ENCODE results near the gene APAF1.

APAF1 gene

GRCh38 chr12:98770230-98770629 lies 125.1 kb downstream of the APAF1 start:
- no peak overlapping the region for H2BK12ac ChIP-seq (ENCODE audit: low read length in 2 of 2)
- no peak overlapping the region for H3K4me2 ChIP-seq (ENCODE audit: low read length, poor library complexity, severe bottlenecking)
- H2AFZ ChIP-seq (ENCODE audit: low read depth, low read length) = no peak overlapping the region
- no peak overlapping the region for H3K4me3 ChIP-seq (ENCODE audit: insufficient read depth in 1 of 2, low read depth in 1 of 2, low read length in 2 of 2)
- no peak overlapping the region for H3K27ac ChIP-seq (ENCODE audit: low read length, poor library complexity, severe bottlenecking)
- no peak for DNase-seq
- H3K14ac ChIP-seq (ENCODE audit: low read length in 2 of 2) = no peak overlapping the region
- no peak overlapping the region for H3K18ac ChIP-seq (ENCODE audit: low read depth in 1 of 2, low read length in 2 of 2)
- no peaks in the 10 kb centered on the region for H3K27me3 ChIP-seq (ENCODE audit: control insufficient read depth in 1 of 2, insufficient read depth in 1 of 2, low read length in 2 of 2)
- H3K4me1 ChIP-seq (ENCODE audit: control insufficient read depth, insufficient read depth, low read depth, low read length) = no peaks in the 10 kb centered on the region
- no peak overlapping the region for H2AK5ac ChIP-seq (ENCODE audit: low read length, severe bottlenecking)
- no peak overlapping the region for H3K4ac ChIP-seq (ENCODE audit: low read depth in 1 of 2, low read length in 2 of 2)
- no peak overlapping the region for H2BK120ac ChIP-seq (ENCODE audit: low read depth, low read length)
- H3K9me3 ChIP-seq (ENCODE audit: control insufficient read depth, low read length) = no peaks in the 10 kb centered on the region
- no peaks in the 10 kb centered on the region for H3K36me3 ChIP-seq (ENCODE audit: control insufficient read depth in 1 of 2, insufficient read depth in 2 of 2, low read depth in 1 of 2, low read length in 2 of 2)
- no peaks in the 10 kb centered on the region for H3K79me1 ChIP-seq (replicated peaks; ENCODE audit: low read length, poor library complexity, severe bottlenecking)
- no peak overlapping the region for H4K8ac ChIP-seq (ENCODE audit: low read length)
- no peak overlapping the region for H3K9ac ChIP-seq (ENCODE audit: low read length)
- H3K23ac ChIP-seq (ENCODE audit: low read length in 2 of 2) = no peak overlapping the region
- H4K91ac ChIP-seq (ENCODE audit: low read length) = no peak overlapping the region
- 91% methylated on average over 3 of the region's 4 CpGs for WGBS
- H2BK5ac ChIP-seq (ENCODE audit: low read depth, low read length, poor library complexity, severe bottlenecking) = no peak overlapping the region
- no peak overlapping the region for H2BK15ac ChIP-seq (ENCODE audit: low read depth, poor library complexity, severe bottlenecking)

- no peak overlapping the region for H3K14ac ChIP-seq (ENCODE audit: low read length in 2 of 2)
- no peak overlapping the region for H2AK5ac ChIP-seq (ENCODE audit: low read length, severe bottlenecking)
- no peaks in the 10 kb centered on the region for H3K79me1 ChIP-seq (replicated peaks; ENCODE audit: low read length, poor library complexity, severe bottlenecking)
- no peak overlapping the region for H3K23ac ChIP-seq (ENCODE audit: low read length in 2 of 2)
- no peak overlapping the region for H2BK120ac ChIP-seq (ENCODE audit: low read depth, low read length)
- no peak overlapping the region for H3K4me3 ChIP-seq (ENCODE audit: insufficient read depth in 1 of 2, low read depth in 1 of 2, low read length in 2 of 2)
- H3K18ac ChIP-seq (ENCODE audit: low read depth in 1 of 2, low read length in 2 of 2) = no peak overlapping the region
- H3K9ac ChIP-seq (ENCODE audit: low read length) = no peak overlapping the region
- no peaks in the 10 kb centered on the region for H3K9me3 ChIP-seq (ENCODE audit: control insufficient read depth, low read length)
- WGBS = 90% methylated on average over 8 of the region's 8 CpGs
- no peak overlapping the region for H3K4ac ChIP-seq (ENCODE audit: low read depth in 1 of 2, low read length in 2 of 2)
- no peak overlapping the region for H3K27ac ChIP-seq (ENCODE audit: low read length, poor library complexity, severe bottlenecking)
- DNase-seq = no peak
- no peak overlapping the region for H2AFZ ChIP-seq (ENCODE audit: low read depth, low read length)
- no peaks in the 10 kb centered on the region for H3K4me1 ChIP-seq (ENCODE audit: control insufficient read depth, insufficient read depth, low read depth, low read length)
- no peak overlapping the region for H2BK5ac ChIP-seq (ENCODE audit: low read depth, low read length, poor library complexity, severe bottlenecking)
- no peak overlapping the region for H4K8ac ChIP-seq (ENCODE audit: low read length)
- no peak overlapping the region for H3K4me2 ChIP-seq (ENCODE audit: low read length, poor library complexity, severe bottlenecking)
- no peak overlapping the region for H4K91ac ChIP-seq (ENCODE audit: low read length)
- H2BK15ac ChIP-seq (ENCODE audit: low read depth, poor library complexity, severe bottlenecking) = no peak overlapping the region
- H3K36me3 ChIP-seq (ENCODE audit: control insufficient read depth in 1 of 2, insufficient read depth in 2 of 2, low read depth in 1 of 2, low read length in 2 of 2) = no peaks in the 10 kb centered on the region
- H2BK12ac ChIP-seq (ENCODE audit: low read length in 2 of 2) = no peak overlapping the region
- H3K27me3 ChIP-seq (ENCODE audit: control insufficient read depth in 1 of 2, insufficient read depth in 1 of 2, low read length in 2 of 2) = no peaks in the 10 kb centered on the region
These were observed 127.0 kb downstream of the APAF1 start for GRCh38 chr12:98771811-98772752.

GRCh38 chr12:98772818-98773217 lies 127.7 kb downstream of the APAF1 start:
- no peak for DNase-seq
- Histone ChIP-seq H2BK15ac (ENCODE audit: low read depth, poor library complexity, severe bottlenecking) (no peak overlapping the region), H3K79me1 (replicated peaks; ENCODE audit: low read length, poor library complexity, severe bottlenecking) (no peaks in the 10 kb centered on the region), H2BK5ac (ENCODE audit: low read depth, low read length, poor library complexity, severe bottlenecking) (no peak overlapping the region), H2BK120ac (ENCODE audit: low read depth, low read length) (no peak overlapping the region), H3K4me3 (ENCODE audit: insufficient read depth in 1 of 2, low read depth in 1 of 2, low read length in 2 of 2) (no peak overlapping the region), H4K8ac (ENCODE audit: low read length) (no peak overlapping the region), H3K9me3 (ENCODE audit: control insufficient read depth, low read length) (no peaks in the 10 kb centered on the region), H2AFZ (ENCODE audit: low read depth, low read length) (no peak overlapping the region), H3K27me3 (ENCODE audit: control insufficient read depth in 1 of 2, insufficient read depth in 1 of 2, low read length in 2 of 2) (no peaks in the 10 kb centered on the region), H3K14ac (ENCODE audit: low read length in 2 of 2) (no peak overlapping the region), H3K9ac (ENCODE audit: low read length) (no peak overlapping the region), H3K23ac (ENCODE audit: low read length in 2 of 2) (no peak overlapping the region), H3K27ac (ENCODE audit: low read length, poor library complexity, severe bottlenecking) (no peak overlapping the region), H3K36me3 (ENCODE audit: control insufficient read depth in 1 of 2, insufficient read depth in 2 of 2, low read depth in 1 of 2, low read length in 2 of 2) (no peaks in the 10 kb centered on the region), H4K91ac (ENCODE audit: low read length) (no peak overlapping the region), H3K4me1 (ENCODE audit: control insufficient read depth, insufficient read depth, low read depth, low read length) (no peaks in the 10 kb centered on the region), H2AK5ac (ENCODE audit: low read length, severe bottlenecking) (no peak overlapping the region), H2BK12ac (ENCODE audit: low read length in 2 of 2) (no peak overlapping the region), H3K4me2 (ENCODE audit: low read length, poor library complexity, severe bottlenecking) (no peak overlapping the region), H3K18ac (ENCODE audit: low read depth in 1 of 2, low read length in 2 of 2) (no peak overlapping the region), H3K4ac (ENCODE audit: low read depth in 1 of 2, low read length in 2 of 2) (no peak overlapping the region)
- WGBS = 92% methylated on average over 2 of the region's 3 CpGs

- no peak overlapping the region for H2AK5ac ChIP-seq (ENCODE audit: low read length, severe bottlenecking)
- no peak overlapping the region for H3K18ac ChIP-seq (ENCODE audit: low read depth in 1 of 2, low read length in 2 of 2)
- H3K27ac ChIP-seq (ENCODE audit: low read length, poor library complexity, severe bottlenecking) = no peak overlapping the region
- no peak overlapping the region for H4K8ac ChIP-seq (ENCODE audit: low read length)
- H3K4me2 ChIP-seq (ENCODE audit: low read length, poor library complexity, severe bottlenecking) = no peak overlapping the region
- H3K23ac ChIP-seq (ENCODE audit: low read length in 2 of 2) = no peak overlapping the region
- no peak overlapping the region for H2BK120ac ChIP-seq (ENCODE audit: low read depth, low read length)
- H2BK15ac ChIP-seq (ENCODE audit: low read depth, poor library complexity, severe bottlenecking) = no peak overlapping the region
- H3K4me3 ChIP-seq (ENCODE audit: insufficient read depth in 1 of 2, low read depth in 1 of 2, low read length in 2 of 2) = no peak overlapping the region
- H3K4me1 ChIP-seq (ENCODE audit: control insufficient read depth, insufficient read depth, low read depth, low read length) = no peaks in the 10 kb centered on the region
- H2AFZ ChIP-seq (ENCODE audit: low read depth, low read length) = no peak overlapping the region
- no peaks in the 10 kb centered on the region for H3K36me3 ChIP-seq (ENCODE audit: control insufficient read depth in 1 of 2, insufficient read depth in 2 of 2, low read depth in 1 of 2, low read length in 2 of 2)
- H3K9ac ChIP-seq (ENCODE audit: low read length) = no peak overlapping the region
- WGBS = 75% methylated on average over 3 of the region's 4 CpGs
- DNase-seq = no peak
- no peak overlapping the region for H3K4ac ChIP-seq (ENCODE audit: low read depth in 1 of 2, low read length in 2 of 2)
- H2BK12ac ChIP-seq (ENCODE audit: low read length in 2 of 2) = no peak overlapping the region
- no peaks in the 10 kb centered on the region for H3K9me3 ChIP-seq (ENCODE audit: control insufficient read depth, low read length)
- no peak overlapping the region for H3K14ac ChIP-seq (ENCODE audit: low read length in 2 of 2)
- H2BK5ac ChIP-seq (ENCODE audit: low read depth, low read length, poor library complexity, severe bottlenecking) = no peak overlapping the region
- no peaks in the 10 kb centered on the region for H3K27me3 ChIP-seq (ENCODE audit: control insufficient read depth in 1 of 2, insufficient read depth in 1 of 2, low read length in 2 of 2)
- H3K79me1 ChIP-seq (replicated peaks; ENCODE audit: low read length, poor library complexity, severe bottlenecking) = no peaks in the 10 kb centered on the region
- no peak overlapping the region for H4K91ac ChIP-seq (ENCODE audit: low read length)
These were observed 135.2 kb downstream of the APAF1 start for GRCh38 chr12:98780261-98780660.

All from mesenchymal stem cell (in vitro differentiated cells and primary cell).